Kidney capillary endothelial cell (primary cell): Measurements from ENCODE around the gene ADRA2C.
A peak's percentile ranks its signal among the peaks of the same experiment; 100 is the strongest.

Source experiments
- DNase-seq: peaks from one replicate; pipeline ENCODE4 v3.0.0-alpha.2; 2018; ENCODE audit warnings: low spot score

ADRA2C gene

GRCh38 chr4:3777669-3778068 is 11.5 kb downstream of the ADRA2C start:
- no peak for DNase-seq

- DNase-seq, result no peak
Measured at GRCh38 chr4:3779509-3779908, 13.3 kb downstream of the ADRA2C start.

GRCh38 chr4:3780347-3781171 is 14.4 kb downstream of the ADRA2C start:
- DNase-seq, result no peak

GRCh38 chr4:3781193-3781886 is 15.2 kb downstream of the ADRA2C start:
- no peak for DNase-seq

- DNase-seq, result no peak
Measured at GRCh38 chr4:3781997-3782930, 16.1 kb downstream of the ADRA2C start.

DNA sequence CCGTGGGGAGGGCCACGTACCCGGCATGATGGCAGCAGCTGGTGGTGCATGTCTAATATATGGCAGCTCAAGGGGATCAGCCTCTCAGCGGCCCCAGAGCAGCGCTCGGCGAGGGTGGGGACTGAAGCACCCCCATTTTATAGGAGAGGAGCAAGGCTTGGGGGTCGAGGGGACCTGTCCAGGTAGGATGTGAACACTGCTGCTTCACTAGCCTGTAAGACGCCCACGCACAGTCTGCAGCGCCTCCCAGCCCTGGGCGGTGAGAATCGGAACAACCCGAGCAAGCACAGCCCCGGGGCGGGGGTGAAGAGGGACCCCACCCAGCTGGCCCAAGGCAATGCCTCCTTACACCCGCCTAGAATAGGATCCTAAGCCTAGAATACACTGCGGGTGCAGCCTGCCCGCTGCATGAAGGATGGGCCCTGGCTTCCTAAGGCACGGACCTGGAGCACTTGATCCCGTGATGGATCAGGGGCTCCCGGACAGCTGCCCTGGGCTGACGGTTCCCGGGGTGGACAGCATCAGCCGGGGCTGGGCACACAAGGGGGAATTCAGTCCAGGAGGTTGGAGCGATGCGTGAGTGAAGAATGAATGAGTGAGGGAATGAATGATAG is 17.6 kb downstream of the ADRA2C start:
- DNase-seq, result no peak

DNA sequence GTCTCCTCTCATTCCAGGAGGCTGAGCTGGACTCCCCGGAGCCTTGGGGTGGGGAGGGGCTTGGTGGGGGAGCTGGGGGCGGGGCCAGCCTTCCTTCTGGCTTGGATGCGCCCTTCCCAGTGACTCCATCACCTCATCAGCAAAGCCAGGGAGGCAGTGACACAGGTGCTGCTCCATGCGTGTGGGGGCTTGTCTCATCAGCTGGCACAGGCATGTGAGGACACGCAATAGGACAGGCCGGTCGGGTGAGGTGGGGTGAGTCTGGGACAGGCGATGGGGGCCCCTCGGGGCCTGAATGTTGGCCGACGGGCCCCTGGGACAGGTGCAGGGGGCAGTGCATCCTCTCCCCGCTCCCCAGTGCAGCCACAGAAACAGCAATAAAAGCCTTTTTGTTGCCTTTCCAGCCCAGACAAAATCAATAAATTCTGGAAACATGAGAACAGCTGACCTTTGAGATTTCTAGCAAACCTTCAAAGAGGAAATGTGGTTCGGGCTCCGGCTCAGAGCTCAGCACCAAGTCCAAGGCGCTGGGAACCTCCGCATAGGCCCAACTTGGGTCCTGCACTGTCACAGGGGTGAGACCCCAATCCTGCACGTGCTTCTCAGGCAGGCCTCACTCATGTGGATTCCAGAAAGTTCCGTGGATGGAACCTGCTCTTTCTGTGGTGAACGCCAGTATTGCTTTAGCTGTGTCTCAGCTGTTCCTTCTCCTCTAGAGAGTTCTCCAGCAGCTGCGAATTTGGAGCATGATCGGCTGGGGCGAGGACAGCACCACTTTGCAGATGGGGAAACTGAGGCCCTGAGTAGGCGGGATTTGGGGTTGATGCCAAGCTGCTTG is 18.5 kb downstream of the ADRA2C start:
- no peak for DNase-seq

- DNase-seq, result no peak
Measured at GRCh38 chr4:3785292-3785565, 19.0 kb downstream of the ADRA2C start.

DNA sequence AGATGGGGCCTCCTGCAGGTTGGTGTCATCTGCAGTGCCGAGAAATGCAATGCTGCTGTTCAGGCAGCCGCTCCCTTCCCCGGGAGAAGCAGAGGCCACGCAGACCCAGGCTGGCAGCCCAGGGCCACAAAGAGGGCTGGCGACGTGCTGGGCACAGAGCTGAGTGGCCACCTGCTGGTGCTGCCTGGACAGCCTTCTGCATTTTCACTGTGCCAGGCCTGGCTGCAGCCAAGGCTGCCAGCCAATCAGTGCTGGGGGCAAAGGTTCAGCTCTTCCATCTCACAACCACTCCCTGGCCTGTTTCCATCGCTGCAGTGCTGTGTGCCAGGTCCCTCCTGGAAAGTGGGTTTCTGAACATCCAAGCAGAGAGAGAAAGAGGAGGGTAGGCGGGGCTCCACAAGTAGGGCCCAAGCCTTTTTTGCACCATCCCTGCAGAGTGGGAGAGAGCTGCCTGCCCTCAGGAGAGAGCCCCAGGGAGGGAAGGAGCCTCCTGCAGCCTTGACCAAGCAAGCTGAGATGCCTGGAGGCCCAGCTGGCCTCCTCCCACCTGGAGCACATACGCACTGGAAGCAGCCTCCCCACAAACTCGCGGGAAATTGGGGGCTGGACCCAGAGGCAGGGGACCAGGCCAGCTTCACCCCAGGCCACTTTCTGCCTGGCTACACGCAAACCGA is 20.1 kb downstream of the ADRA2C start:
- DNase-seq, result no peak

- DNase-seq, result no peak
Measured at GRCh38 chr4:3787489-3788365, 21.5 kb downstream of the ADRA2C start.

DNA sequence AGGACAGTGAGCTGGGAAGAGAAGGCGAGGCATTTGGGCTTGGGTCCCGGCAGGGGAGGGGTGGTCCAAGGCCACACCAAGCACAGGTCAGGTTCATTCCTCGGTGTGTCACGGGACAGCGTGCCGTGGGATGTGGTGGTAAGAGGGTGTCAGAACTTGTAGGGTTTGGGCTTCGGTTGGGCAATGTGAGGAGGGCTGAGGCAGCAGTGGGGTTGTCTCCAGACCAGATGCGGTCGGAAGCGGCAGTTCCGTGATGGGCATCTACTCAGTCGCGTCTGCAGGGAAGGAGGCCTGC is 22.1 kb downstream of the ADRA2C start:
- no peak for DNase-seq

DNA sequence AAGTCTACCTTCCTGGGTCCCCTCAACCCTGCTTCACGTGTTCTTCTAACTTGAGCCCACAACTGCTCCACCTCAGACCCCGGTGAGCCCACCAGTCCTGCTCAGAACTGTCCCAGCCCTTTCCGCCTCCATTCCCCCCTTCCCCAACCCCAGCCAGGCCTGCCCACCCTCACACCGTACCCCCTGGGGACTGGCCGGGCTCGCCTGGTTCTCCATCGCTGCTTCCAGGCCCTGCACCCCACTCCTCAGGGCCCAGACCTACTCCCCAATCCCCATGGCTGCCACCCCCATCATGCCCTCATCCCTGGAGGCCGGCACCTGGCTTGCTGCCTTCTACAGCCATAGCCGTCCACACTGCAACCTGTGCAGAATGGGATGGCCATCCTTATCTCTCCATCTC is 23.4 kb downstream of the ADRA2C start:
- DNase-seq, result no peak

DNA sequence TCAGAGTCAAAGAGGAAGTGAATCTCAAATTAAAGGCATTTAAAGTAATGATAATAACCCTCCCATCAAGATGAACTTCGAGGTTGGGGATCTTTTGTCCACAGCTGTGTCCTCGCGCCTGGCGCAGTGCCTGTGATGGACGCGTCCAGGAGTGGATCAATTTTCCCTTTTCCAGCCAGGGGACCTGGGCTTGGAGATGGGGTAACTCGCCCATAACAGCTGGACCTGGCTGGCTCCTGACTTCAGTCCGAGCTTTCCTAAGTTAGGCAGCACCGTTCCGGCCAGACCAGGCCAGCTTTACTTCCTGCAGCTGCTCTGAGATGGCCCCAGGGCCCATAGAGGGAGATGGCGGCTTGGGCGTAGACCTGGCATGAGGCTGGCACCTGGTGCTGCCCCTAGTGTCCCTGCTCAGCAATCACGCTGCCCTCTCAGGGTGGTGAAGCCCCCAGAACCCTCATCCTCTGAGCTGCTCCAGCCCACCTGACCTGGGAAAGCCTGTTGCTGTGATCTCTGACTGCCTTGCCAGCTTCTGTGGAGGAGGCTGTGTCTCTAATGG is 23.9 kb downstream of the ADRA2C start:
- no peak for DNase-seq

- no peak for DNase-seq
Measured at GRCh38 chr4:3791256-3791655, 25.1 kb downstream of the ADRA2C start.

DNA sequence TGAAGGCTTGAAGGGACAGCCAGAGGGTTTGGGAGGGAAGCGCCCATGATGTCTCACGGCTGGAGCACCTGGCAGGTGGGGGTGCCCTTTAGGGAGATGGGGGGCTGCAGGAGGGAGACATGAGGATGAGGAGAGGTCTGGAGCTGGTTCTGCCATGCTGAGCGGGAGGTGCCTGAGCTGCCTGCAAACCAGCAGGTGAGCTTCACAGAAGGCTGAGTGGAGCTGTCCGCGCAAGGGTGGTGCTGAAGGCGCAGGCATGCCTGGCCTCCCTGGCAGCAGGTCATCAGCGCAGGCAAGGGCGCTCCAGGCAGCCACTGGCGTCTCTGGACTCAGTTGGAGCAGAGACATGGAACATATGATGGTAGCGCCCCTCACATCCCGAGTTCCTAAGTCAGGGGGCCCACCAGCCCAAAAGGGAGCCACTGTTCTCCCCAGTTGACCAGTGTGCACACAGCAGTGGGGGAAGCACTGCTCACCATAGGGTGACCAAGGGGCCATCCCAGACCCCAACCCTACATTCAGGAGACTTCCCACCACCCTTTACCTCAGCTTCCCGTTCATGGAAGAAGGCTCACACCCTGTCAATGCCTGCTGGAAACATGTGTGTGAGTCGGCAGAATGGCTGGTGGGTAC is 25.8 kb downstream of the ADRA2C start:
- DNase-seq, result peak; percentile 4

- no peak for DNase-seq
Measured at GRCh38 chr4:3792813-3793212, 26.6 kb downstream of the ADRA2C start.

DNA sequence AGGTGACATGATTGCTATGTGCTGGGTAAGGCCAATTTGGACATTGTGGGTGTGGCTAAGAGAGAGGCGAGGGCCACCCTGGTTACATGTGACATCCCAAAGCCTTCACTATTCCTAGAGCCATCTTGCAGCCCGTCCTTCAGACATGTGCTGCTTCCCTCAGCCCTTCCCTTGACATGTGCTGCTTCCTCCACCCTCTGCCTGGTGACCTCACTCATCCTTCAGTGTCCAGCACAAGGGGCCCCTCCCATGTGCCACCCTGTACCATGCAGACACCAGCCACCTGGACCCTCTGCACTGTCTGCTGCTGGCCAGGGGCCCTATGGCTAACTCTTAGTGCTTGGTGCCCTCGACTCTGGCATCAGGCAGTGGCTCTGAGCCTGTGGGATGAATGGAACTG is 27.4 kb downstream of the ADRA2C start:
- no peak for DNase-seq

- DNase-seq, result no peak
Measured at GRCh38 chr4:3796960-3797359, 30.8 kb downstream of the ADRA2C start.
